Endometrial microvascular endothelial cells (primary cell): Measurements from ENCODE around the gene POU2AF3. TPM values are rescaled to one million over a fixed set of nuclear protein-coding genes. Genes with fewer than 3 reads are reported as not detected.

Experiments used
- in situ Hi-C: cut with HindIII; loops from 2 replicates; pipeline ENCODE4 v1.10.0; 2017; ENCODE audit warnings: low sequenced_read_pairs, low pct_unique_long_range_greater_than_20kb; ENCODE audit errors: inconsistent ontology term
- total RNA-seq: library from RNA; depleted of rRNA; stranded (reverse); fragments of >200 nt; gene quantifications from one replicate; pipeline ENCODE4 v1.2.3, GENCODE V29; 2015; ENCODE audit errors: inconsistent ontology term

The POU2AF3 gene
- total RNA-seq, 1 donor from 2014 or later = not detected

- in situ Hi-C loops = no loop called here
Measured at GRCh38 chr11:111347723-111348115, 49.4 kb downstream of the POU2AF3 start.

GRCh38 chr11:111348147-111348546, 49.8 kb downstream of the POU2AF3 start:
- in situ Hi-C loops = no loop called here

- in situ Hi-C loops = no loop called here
Measured at GRCh38 chr11:111349191-111349695, 50.9 kb downstream of the POU2AF3 start.

GRCh38 chr11:111350811-111351210, 52.5 kb downstream of the POU2AF3 start:
- in situ Hi-C loops = no loop called here

- in situ Hi-C loops = no loop called here
Measured at GRCh38 chr11:111351374-111352055, 53.2 kb downstream of the POU2AF3 start.

DNA sequence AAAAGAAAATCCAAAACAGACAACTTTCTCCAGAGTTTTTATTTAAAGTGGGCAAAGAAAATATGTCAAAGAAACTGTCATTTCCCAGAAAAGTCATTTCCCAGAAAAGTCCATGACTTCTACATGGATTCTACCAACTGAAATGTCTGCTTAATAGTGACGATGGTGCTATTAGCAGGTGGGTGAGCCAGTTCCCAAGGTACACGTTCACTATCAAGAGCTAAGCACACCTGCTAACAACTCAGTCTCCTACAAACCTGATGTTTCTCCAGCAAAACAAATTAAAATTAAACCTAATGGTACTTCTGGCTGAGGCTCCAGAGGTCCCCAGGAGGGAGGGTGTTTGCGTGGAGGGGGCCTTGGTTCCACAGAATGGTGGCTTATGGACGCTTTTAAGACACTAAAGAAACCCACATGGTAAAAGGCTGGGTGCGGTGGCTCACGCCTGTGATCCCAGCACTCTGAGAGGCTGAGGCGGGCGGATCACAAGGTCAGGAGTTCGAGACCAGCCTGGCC, 53.9 kb downstream of the POU2AF3 start:
- in situ Hi-C loops = no loop called here

- in situ Hi-C loops = no loop called here
Measured at GRCh38 chr11:111352935-111353710, 54.8 kb downstream of the POU2AF3 start.

DNA sequence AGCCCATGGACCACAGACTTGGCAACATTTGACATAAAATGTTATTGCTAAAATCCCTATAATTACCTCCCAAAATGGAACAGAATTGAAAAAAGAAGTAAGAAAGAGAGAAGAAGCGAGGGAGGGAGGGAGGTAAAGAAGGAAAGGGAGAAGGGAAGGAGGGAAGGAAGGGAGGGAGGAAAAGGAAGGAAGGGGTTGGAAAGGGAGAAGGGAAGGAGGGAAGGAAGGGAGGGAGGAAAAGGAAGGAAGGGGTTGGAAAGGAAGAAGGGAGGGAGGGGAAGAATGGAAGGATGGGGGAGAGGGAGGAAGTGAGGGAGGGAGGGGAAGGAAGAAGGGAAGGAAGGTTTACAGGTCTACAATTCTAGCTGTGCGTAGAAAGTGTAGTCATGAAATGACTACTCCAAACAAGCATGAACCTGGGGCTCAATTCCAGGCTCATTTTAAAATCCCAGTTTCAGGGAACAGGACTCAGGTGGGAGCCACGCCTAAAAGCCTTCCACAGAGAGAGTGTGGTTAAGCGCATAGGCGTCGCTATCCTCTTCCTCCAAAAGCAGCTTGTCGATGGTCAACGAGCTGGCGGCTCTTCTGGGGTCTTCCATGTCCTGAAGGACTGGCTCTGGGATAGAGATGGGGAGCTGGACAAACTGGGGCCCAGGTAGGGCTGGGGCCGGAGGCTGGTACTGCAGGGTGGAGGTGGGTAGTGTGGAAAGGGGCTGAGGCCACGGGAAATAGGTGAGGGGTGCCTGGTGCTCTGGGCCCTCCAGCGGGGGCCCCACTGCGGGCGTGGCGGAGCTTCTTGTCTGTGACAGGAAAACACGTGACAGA, 55.6 kb downstream of the POU2AF3 start:
- in situ Hi-C loops = no loop called here

- in situ Hi-C loops = no loop called here
Measured at GRCh38 chr11:111354601-111354891, 56.2 kb downstream of the POU2AF3 start.

- in situ Hi-C loops = no loop called here
Measured at GRCh38 chr11:111355101-111355500, 56.8 kb downstream of the POU2AF3 start.

- in situ Hi-C loops = no loop called here
Measured at GRCh38 chr11:111355956-111356659, 57.8 kb downstream of the POU2AF3 start.

GRCh38 chr11:111356660-111357048, 58.3 kb downstream of the POU2AF3 start:
- in situ Hi-C loops = no loop called here

- in situ Hi-C loops = no loop called here
Measured at GRCh38 chr11:111357150-111358037, 59.0 kb downstream of the POU2AF3 start.

Other genes starting within 250 kb of the POU2AF3 start
- gene POU2AF2, start 52.8 kb upstream of the POU2AF3 start, total RNA-seq = not detected
- gene POU2AF1, start 80.7 kb downstream of the POU2AF3 start, total RNA-seq = not detected
- not detected for gene BTG4, start 213.8 kb downstream of the POU2AF3 start, total RNA-seq
- not detected for gene HOATZ, start 216.2 kb downstream of the POU2AF3 start, total RNA-seq
- gene LAYN, start 242.2 kb downstream of the POU2AF3 start, total RNA-seq = 9.8 TPM